ENCODE data around the gene KRTAP10-2. TPM values are rescaled to one million over a fixed set of nuclear protein-coding genes. Genes with fewer than 3 reads are reported as not detected.

Gene KRTAP10-2
- total RNA-seq, 3 donors from 2014 or later: not detected

- TF ChIP-seq CTCF (IDR thresholded peaks at IDR 0.05) (no peak), POLR2AphosphoS5 (IDR thresholded peaks at IDR 0.05) (no peak)
- H3K4me3 ChIP-seq: no peak overlapping the region
- no peaks in the 10 kb centered on the region for H3K4me1 ChIP-seq
- no peak overlapping the region for H3K27ac ChIP-seq
- peak in 1 of 2 donors; percentile 41 for DNase-seq (ENCODE audit: low spot score in 2 of 2)
- intact Hi-C loops (cut with DNase I; ENCODE audit: low total_unique reads): no loop called here
- peaks cover 15 to 28% of the 10 kb centered on the region in 2 donors for H3K9me3 ChIP-seq
- no peaks in the 10 kb centered on the region for H3K36me3 ChIP-seq
- H3K27me3 ChIP-seq: peaks cover 0 to 25% of the 10 kb centered on the region in 2 donors
Observed at GRCh38 chr21:44572959-44573583, 21.8 kb upstream of the KRTAP10-2 start.

- no peak overlapping the region for H3K27ac ChIP-seq
- no peak overlapping the region for H3K4me3 ChIP-seq
- TF ChIP-seq CTCF (IDR thresholded peaks at IDR 0.05): no peak
- no peak for TF ChIP-seq POLR2A (IDR thresholded peaks at IDR 0.05)
- no peak for TF ChIP-seq POLR2AphosphoS5 (IDR thresholded peaks at IDR 0.05)
- H3K4me1 ChIP-seq: no peaks in the 10 kb centered on the region
- intact Hi-C loops (cut with DNase I; ENCODE audit: low total_unique reads): no loop called here
- H3K27me3 ChIP-seq: peaks cover 0 to 25% of the 10 kb centered on the region in 2 donors
- no peaks in the 10 kb centered on the region for H3K36me3 ChIP-seq
- DNase-seq (ENCODE audit: low spot score in 2 of 2): peak in 1 of 2 donors; percentile 43
- H3K9me3 ChIP-seq: peaks cover 10 to 23% of the 10 kb centered on the region in 2 donors
Observed at GRCh38 chr21:44571844-44572782, 20.8 kb upstream of the KRTAP10-2 start.

GRCh38 chr21:44571296-44571695 is 20.0 kb upstream of the KRTAP10-2 start:
- Histone ChIP-seq H3K27ac (no peak overlapping the region), H3K27me3 (peaks cover 0 to 25% of the 10 kb centered on the region in 2 donors), H3K9me3 (peaks cover 9 to 14% of the 10 kb centered on the region in 2 donors), H3K4me3 (no peak overlapping the region), H3K36me3 (no peaks in the 10 kb centered on the region), H3K4me1 (no peaks in the 10 kb centered on the region)
- no peak for DNase-seq (ENCODE audit: low spot score in 2 of 2)
- intact Hi-C loops (cut with DNase I; ENCODE audit: low total_unique reads): no loop called here
- TF ChIP-seq POLR2A (IDR thresholded peaks at IDR 0.05) (no peak), POLR2AphosphoS5 (IDR thresholded peaks at IDR 0.05) (no peak), CTCF (IDR thresholded peaks at IDR 0.05) (no peak)

GRCh38 chr21:44569861-44570517 is 18.7 kb upstream of the KRTAP10-2 start:
- H3K27me3 ChIP-seq: peaks cover 0 to 25% of the 10 kb centered on the region in 2 donors
- DNase-seq (ENCODE audit: low spot score in 2 of 2): peak in 1 of 2 donors; percentile 27
- H3K4me1 ChIP-seq: no peaks in the 10 kb centered on the region
- intact Hi-C loops (cut with DNase I; ENCODE audit: low total_unique reads): no loop called here
- no peak overlapping the region for H3K4me3 ChIP-seq
- TF ChIP-seq POLR2AphosphoS5 (IDR thresholded peaks at IDR 0.05): no peak
- no peak for TF ChIP-seq CTCF (IDR thresholded peaks at IDR 0.05)
- TF ChIP-seq POLR2A (IDR thresholded peaks at IDR 0.05): no peak
- no peaks in the 10 kb centered on the region for H3K36me3 ChIP-seq
- H3K9me3 ChIP-seq: peaks cover 7 to 9% of the 10 kb centered on the region in 2 donors
- H3K27ac ChIP-seq: no peak overlapping the region

Measured in breast epithelium (tissue), 4 donors.